ENCODE data around the gene WDR13.

The WDR13 gene

GRCh38 chrX:48579259-48579658, 18.0 kb upstream of the WDR13 start:
- Mint-ChIP-seq H3K9me3 (no peaks in the 10 kb centered on the region), H3K4me1 (peaks cover 9 to 13% of the 10 kb centered on the region in 2 donors), H3K4me3 (no peak overlapping the region), H3K27me3 (no peaks in the 10 kb centered on the region), H3K27ac (peak overlapping the region; percentile 65), H3K36me3 (peaks cover 21 to 48% of the 10 kb centered on the region in 2 donors)
- DNase-seq (no peak), ATAC-seq (replicated peaks) (no peak)

DNA sequence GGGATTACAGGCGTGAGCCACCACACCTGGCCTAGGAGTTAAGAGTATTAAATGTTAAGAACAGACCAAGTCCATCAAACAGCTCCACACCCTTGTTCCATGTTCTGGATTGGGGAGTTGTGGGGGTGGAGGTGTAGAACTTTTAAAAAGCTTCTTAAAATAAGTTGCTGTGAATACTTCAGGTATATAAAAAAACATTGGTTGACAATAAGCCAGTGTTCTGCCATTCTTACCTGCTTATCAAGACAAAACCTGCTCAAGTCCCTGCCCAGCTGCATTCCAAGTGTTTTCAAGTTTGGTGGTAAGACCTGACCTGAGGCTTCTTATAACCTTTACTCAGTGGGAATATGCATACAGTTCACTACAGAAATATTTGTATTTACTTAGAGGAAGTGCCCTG, 16.6 kb upstream of the WDR13 start:
- ATAC-seq (replicated peaks) (no peak), DNase-seq (no peak)
- no peaks in the 10 kb centered on the region for H3K9me3 Mint-ChIP-seq
- no peak overlapping the region for H3K27ac Mint-ChIP-seq
- no peak overlapping the region for H3K4me3 Mint-ChIP-seq
- H3K27me3 Mint-ChIP-seq = no peaks in the 10 kb centered on the region
- H3K4me1 Mint-ChIP-seq = peaks cover 7 to 11% of the 10 kb centered on the region in 2 donors
- H3K36me3 Mint-ChIP-seq = peaks cover 12 to 34% of the 10 kb centered on the region in 2 donors

- no peak overlapping the region for H3K4me3 Mint-ChIP-seq
- H3K4me1 Mint-ChIP-seq = peaks cover 0 to 4% of the 10 kb centered on the region in 2 donors
- no peaks in the 10 kb centered on the region for H3K27me3 Mint-ChIP-seq
- ATAC-seq (replicated peaks) (no peak), DNase-seq (no peak)
- H3K27ac Mint-ChIP-seq = no peak overlapping the region
- peaks cover 0 to 4% of the 10 kb centered on the region in 2 donors for H3K36me3 Mint-ChIP-seq
- H3K9me3 Mint-ChIP-seq = no peaks in the 10 kb centered on the region
Observed at GRCh38 chrX:48584698-48585097, 12.6 kb upstream of the WDR13 start.

GRCh38 chrX:48589482-48590162, 7.7 kb upstream of the WDR13 start:
- Mint-ChIP-seq H3K4me1 (no peaks in the 10 kb centered on the region), H3K9me3 (no peaks in the 10 kb centered on the region), H3K36me3 (no peaks in the 10 kb centered on the region), H3K4me3 (no peak overlapping the region), H3K27me3 (peaks cover 0 to 6% of the 10 kb centered on the region in 2 donors), H3K27ac (no peak overlapping the region)
- DNase-seq = no peak
- ATAC-seq (replicated peaks) = no peak

- H3K4me3 Mint-ChIP-seq = no peak overlapping the region
- H3K4me1 Mint-ChIP-seq = no peaks in the 10 kb centered on the region
- H3K27ac Mint-ChIP-seq = no peak overlapping the region
- H3K36me3 Mint-ChIP-seq = no peaks in the 10 kb centered on the region
- ATAC-seq (replicated peaks) (no peak), DNase-seq (no peak)
- no peaks in the 10 kb centered on the region for H3K9me3 Mint-ChIP-seq
- peaks cover 0 to 6% of the 10 kb centered on the region in 2 donors for H3K27me3 Mint-ChIP-seq
Observed at GRCh38 chrX:48590203-48591103, 6.8 kb upstream of the WDR13 start.

DNA sequence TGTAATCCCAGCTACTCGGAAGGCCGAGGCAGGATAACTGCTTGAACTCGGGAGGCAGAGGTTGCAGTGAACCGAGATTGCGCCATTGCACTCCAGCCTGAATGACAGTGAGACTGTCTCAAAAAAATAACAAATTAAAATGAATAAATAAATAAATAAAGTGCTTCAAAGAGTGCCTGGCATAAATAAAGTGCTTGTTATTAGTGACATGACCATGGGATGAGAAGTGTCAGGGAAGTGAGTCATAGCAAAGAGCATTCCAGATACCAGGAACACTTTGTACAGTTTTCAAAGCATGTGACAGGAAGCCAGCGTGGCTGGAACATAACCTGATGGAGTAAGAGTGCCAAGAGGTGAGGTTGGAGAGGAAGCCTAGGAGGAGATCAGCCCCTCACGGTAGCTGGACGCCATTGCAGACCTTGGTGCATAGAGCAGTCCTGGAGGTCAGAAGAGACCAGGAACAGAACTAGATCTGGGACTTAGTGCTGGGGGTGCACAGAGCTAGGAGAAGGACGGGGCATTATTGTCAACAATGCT, 6.0 kb upstream of the WDR13 start:
- Mint-ChIP-seq H3K4me3 (no peak overlapping the region), H3K27ac (no peak overlapping the region), H3K27me3 (peaks cover 0 to 6% of the 10 kb centered on the region in 2 donors), H3K9me3 (no peaks in the 10 kb centered on the region), H3K4me1 (no peaks in the 10 kb centered on the region), H3K36me3 (no peaks in the 10 kb centered on the region)
- ATAC-seq (replicated peaks) (no peak), DNase-seq (no peak)

- Mint-ChIP-seq H3K36me3 (peaks cover 6 to 8% of the 10 kb centered on the region in 2 donors), H3K4me1 (peaks cover 4 to 5% of the 10 kb centered on the region in 2 donors), H3K9me3 (peaks cover 0 to 3% of the 10 kb centered on the region in 2 donors), H3K4me3 (no peak overlapping the region), H3K27me3 (peaks cover 0 to 6% of the 10 kb centered on the region in 2 donors), H3K27ac (no peak overlapping the region)
- no peak for DNase-seq
- ATAC-seq (replicated peaks) = no peak
Observed at GRCh38 chrX:48592971-48593370, 4.3 kb upstream of the WDR13 start.

DNA sequence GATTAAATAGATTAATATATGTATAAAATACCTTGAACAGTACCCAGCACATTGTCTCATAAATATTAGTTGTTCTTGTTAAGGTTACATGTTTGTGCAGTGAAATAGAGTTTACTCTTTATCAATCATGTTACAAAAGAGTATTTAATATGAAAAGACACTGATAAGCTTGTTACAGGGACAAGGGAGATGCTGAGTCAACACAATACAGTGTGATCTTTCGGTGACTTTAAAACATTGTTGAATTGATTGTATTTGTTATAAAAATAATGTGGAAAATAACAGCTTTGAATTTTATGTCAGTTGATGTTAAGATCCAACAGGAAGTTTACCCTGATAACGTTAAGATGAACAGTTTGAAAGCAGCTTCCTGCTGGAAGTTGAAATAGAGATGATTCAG, 1.4 kb upstream of the WDR13 start:
- H3K27me3 Mint-ChIP-seq = no peaks in the 10 kb centered on the region
- DNase-seq (no peak), ATAC-seq (replicated peaks) (no peak)
- H3K9me3 Mint-ChIP-seq = peaks cover 0 to 3% of the 10 kb centered on the region in 2 donors
- H3K27ac Mint-ChIP-seq = no peak overlapping the region
- peaks cover 7 to 11% of the 10 kb centered on the region in 2 donors for H3K4me1 Mint-ChIP-seq
- H3K4me3 Mint-ChIP-seq = no peak overlapping the region
- H3K36me3 Mint-ChIP-seq = peaks cover 6 to 16% of the 10 kb centered on the region in 2 donors

- ATAC-seq (replicated peaks) (no peak), DNase-seq (no peak)
- Mint-ChIP-seq H3K4me3 (peak overlapping the region; percentile 98 to 99), H3K27me3 (no peaks in the 10 kb centered on the region), H3K4me1 (peaks cover 7 to 11% of the 10 kb centered on the region in 2 donors), H3K36me3 (peaks cover 12 to 23% of the 10 kb centered on the region in 2 donors), H3K9me3 (peaks cover 0 to 3% of the 10 kb centered on the region in 2 donors), H3K27ac (peak overlapping the region; percentile 99)
Observed at GRCh38 chrX:48598614-48599013, 1.3 kb downstream of the WDR13 start.

GRCh38 chrX:48599341-48599740, 2.0 kb downstream of the WDR13 start:
- no peak for DNase-seq
- no peak overlapping the region for H3K27ac Mint-ChIP-seq
- H3K4me1 Mint-ChIP-seq = peaks cover 7 to 11% of the 10 kb centered on the region in 2 donors
- H3K4me3 Mint-ChIP-seq = no peak overlapping the region
- peaks cover 0 to 3% of the 10 kb centered on the region in 2 donors for H3K9me3 Mint-ChIP-seq
- H3K36me3 Mint-ChIP-seq = peaks cover 13 to 24% of the 10 kb centered on the region in 2 donors
- no peaks in the 10 kb centered on the region for H3K27me3 Mint-ChIP-seq
- ATAC-seq (replicated peaks) = no peak

- H3K27ac Mint-ChIP-seq = no peak overlapping the region
- DNase-seq (no peak), ATAC-seq (replicated peaks) (no peak)
- H3K9me3 Mint-ChIP-seq = peaks cover 0 to 4% of the 10 kb centered on the region in 2 donors
- H3K27me3 Mint-ChIP-seq = no peaks in the 10 kb centered on the region
- H3K4me1 Mint-ChIP-seq = peaks cover 7 to 11% of the 10 kb centered on the region in 2 donors
- no peak overlapping the region for H3K4me3 Mint-ChIP-seq
- H3K36me3 Mint-ChIP-seq = peaks cover 18 to 32% of the 10 kb centered on the region in 2 donors
Observed at GRCh38 chrX:48600226-48600625, 2.9 kb downstream of the WDR13 start.

DNA sequence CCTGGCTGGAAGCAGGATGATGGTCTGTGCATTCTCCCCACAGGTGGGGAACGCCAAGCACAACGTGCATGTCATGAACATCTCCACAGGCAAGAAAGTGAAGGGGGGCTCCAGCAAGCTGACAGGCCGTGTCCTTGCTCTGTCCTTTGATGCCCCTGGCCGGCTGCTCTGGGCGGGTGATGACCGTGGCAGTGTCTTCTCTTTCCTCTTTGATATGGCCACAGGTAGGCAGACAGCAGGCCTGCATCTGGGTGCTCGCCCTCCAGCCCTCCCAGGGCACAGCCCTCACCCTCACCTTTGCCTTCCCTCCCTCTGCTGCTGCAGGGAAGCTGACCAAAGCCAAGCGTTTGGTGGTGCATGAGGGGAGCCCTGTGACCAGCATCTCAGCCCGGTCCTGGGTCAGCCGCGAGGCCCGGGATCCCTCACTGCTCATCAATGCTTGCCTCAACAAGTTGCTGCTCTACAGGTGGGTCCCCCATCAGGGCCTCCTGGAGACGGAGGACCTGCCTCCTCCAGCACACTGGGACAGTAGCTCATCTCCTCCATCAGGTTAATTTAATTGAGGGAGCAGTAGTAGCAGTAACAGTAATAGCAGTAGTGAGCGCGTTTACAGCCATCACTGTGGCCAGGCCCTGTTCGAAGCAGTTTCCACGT, 4.6 kb downstream of the WDR13 start:
- H3K9me3 Mint-ChIP-seq = peaks cover 0 to 7% of the 10 kb centered on the region in 2 donors

DNA sequence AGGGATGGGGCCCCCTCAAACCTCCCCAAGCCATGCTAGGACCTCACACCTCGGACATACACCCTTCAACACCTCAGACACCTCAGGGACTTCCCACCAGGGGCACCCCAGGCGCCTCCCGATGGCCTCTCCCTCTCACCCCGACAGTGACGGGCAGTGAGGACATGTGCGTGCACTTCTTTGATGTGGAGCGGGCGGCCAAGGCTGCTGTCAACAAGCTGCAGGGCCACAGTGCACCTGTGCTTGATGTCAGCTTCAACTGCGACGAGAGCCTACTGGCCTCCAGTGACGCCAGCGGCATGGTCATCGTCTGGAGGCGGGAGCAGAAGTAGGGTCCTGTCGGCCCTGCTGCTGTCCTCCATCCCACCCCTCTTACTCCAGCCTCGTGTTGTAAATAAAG, 7.4 kb downstream of the WDR13 start:
- Mint-ChIP-seq H3K9me3 (peaks cover 0 to 4% of the 10 kb centered on the region in 2 donors), H3K4me3 (no peak overlapping the region), H3K27ac (no peak overlapping the region), H3K4me1 (no peaks in the 10 kb centered on the region), H3K27me3 (no peaks in the 10 kb centered on the region), H3K36me3 (peaks cover 14 to 24% of the 10 kb centered on the region in 2 donors)
- DNase-seq (no peak), ATAC-seq (replicated peaks) (no peak)

More for the DNA sequence above, 4.6 kb downstream of the WDR13 start:
- ATAC-seq (replicated peaks) (no peak), DNase-seq (no peak)
- Mint-ChIP-seq H3K27ac (no peak overlapping the region), H3K4me1 (peaks cover 7 to 11% of the 10 kb centered on the region in 2 donors), H3K27me3 (no peaks in the 10 kb centered on the region), H3K36me3 (peaks cover 21 to 37% of the 10 kb centered on the region in 2 donors), H3K4me3 (no peak overlapping the region)

- Mint-ChIP-seq H3K9me3 (peaks cover 0 to 4% of the 10 kb centered on the region in 2 donors), H3K27me3 (no peaks in the 10 kb centered on the region), H3K4me3 (no peak overlapping the region), H3K27ac (no peak overlapping the region), H3K36me3 (peaks cover 14 to 21% of the 10 kb centered on the region in 2 donors), H3K4me1 (no peaks in the 10 kb centered on the region)
- DNase-seq = no peak
- no peak for ATAC-seq (replicated peaks)
Observed at GRCh38 chrX:48606091-48606490, 8.8 kb downstream of the WDR13 start.
